ENCODE data around the gene MCM3.

Gene MCM3

DNA sequence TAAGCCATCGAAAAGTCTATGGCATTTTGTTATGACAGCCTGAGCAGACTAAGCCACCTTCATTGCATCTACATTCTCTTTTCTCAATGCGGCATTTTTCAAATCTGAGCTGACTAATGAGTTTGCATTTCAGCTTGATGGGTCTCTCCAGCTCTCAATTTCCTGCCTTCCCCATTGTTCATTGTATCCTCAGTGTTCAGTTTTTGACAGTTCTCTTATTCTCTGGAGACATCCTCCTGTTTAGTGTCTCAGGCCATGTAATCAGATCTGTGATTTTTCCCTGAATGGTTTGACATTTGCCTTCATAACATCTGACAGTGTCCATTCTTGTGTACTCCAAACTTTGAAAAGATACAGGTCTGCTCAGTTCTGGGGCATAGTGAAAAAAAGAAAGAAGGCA lies 27.9 kb upstream of the MCM3 start:
- TF ChIP-seq, protein P1, sequence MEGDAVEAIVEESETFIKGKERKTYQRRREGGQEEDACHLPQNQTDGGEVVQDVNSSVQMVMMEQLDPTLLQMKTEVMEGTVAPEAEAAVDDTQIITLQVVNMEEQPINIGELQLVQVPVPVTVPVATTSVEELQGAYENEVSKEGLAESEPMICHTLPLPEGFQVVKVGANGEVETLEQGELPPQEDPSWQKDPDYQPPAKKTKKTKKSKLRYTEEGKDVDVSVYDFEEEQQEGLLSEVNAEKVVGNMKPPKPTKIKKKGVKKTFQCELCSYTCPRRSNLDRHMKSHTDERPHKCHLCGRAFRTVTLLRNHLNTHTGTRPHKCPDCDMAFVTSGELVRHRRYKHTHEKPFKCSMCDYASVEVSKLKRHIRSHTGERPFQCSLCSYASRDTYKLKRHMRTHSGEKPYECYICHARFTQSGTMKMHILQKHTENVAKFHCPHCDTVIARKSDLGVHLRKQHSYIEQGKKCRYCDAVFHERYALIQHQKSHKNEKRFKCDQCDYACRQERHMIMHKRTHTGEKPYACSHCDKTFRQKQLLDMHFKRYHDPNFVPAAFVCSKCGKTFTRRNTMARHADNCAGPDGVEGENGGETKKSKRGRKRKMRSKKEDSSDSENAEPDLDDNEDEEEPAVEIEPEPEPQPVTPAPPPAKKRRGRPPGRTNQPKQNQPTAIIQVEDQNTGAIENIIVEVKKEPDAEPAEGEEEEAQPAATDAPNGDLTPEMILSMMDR (IDR thresholded peaks at IDR 0.05; ENCODE audit: low read depth, low read length) = no peak
- H3K4me3 ChIP-seq (replicated peaks in 1 of 2; ENCODE audit: low read depth in 2 of 2, low read length in 2 of 2) = no peak overlapping the region
- no peak for DNase-seq (ENCODE audit: low read depth in 2 of 2)

DNA sequence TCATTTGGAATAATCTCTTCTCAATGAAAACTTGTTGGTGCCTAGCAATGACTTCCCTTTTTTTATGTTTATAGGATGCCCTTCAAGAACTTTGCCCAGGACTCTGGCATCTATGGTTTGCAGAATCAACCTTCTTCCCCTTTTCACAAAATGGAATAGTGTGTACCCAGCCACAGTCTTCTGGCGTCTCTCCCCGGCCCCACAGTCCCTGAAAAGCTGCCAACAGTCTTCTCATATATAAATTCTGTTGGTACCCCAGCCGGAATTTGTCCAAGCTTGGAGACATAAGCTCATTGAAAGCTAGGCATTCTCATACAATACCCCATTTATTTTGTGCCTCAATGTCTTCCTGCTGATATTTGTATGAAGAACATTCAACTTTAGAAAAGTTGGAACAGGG lies 26.4 kb upstream of the MCM3 start:
- TF ChIP-seq, protein P1 (IDR thresholded peaks at IDR 0.05; ENCODE audit: low read depth, low read length) = no peak
- no peak for DNase-seq (ENCODE audit: low read depth in 2 of 2)
- no peak overlapping the region for H3K4me3 ChIP-seq (replicated peaks in 1 of 2; ENCODE audit: low read depth in 2 of 2, low read length in 2 of 2)

DNA sequence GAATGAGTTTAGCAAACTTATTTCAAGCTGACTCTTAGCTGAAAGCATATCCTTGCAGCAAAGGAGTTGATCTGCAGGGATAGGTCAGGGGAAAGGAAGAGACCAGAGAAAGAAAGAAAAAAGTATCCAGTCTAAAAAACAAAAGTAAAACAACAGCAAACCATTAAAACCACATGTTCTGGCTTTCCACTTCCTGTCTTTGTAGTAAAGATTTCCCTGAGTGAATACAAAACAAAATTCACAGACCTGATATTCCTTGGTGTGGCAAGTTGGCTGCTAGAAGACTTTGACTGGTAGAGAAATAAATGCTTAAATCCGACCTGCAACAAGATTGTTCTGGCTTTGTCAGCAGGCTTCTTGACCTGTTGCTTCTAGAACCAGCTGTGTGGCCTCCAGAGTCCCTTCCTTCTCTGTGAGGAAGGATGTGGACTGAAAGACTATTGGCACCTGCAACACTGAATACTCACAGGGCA lies 23.4 kb upstream of the MCM3 start:
- TF ChIP-seq, protein P1 (IDR thresholded peaks at IDR 0.05; ENCODE audit: low read depth, low read length) = no peak
- DNase-seq (ENCODE audit: low read depth in 2 of 2) = no peak
- no peak overlapping the region for H3K4me3 ChIP-seq (replicated peaks in 1 of 2; ENCODE audit: low read depth in 2 of 2, low read length in 2 of 2)

DNA sequence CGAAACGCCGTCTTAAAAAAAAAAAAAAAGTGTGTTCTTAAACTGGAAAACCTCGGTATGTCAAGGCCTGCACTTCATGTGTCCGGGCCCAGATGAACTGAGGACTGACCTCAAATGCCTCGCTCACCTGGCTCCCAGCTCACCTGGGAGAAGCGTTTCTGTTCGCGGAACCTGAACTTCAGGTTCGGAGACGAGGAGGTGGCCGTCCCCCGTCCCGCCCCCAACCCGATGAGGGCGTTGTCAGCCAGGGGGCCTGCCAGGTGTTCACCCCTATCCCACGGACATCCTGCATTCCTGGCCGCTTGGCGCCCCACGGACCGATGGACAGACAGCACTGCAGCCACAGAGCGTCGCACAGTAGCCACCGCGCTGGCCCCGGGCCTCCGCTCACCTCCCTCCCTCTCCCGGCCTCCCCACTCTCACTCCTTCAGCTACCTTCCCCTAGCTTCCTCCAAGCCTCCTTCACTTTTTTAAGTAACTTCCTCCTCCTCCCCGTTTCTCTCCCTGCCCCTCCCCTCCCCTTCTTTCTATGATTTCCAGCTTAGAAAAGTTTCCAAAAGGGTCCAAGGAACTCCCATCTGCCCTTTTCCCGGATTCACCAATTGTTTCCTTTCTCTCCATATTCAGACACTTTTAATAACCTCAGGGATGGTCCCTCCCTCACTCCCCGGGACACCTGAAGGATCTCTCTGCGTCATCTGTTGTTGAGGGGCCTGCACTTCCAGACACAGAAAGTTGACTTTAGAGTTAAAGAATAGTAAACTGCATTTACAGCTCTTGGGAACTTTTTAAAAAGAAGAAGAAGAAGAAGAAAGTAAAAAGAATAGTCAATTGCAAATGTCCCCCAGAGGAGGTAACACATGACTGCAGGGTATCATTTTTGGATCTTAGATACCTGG lies 22.7 kb upstream of the MCM3 start:
- TF ChIP-seq, protein P1 (IDR thresholded peaks at IDR 0.05; ENCODE audit: low read depth, low read length) = no peak
- H3K4me3 ChIP-seq (replicated peaks in 1 of 2; ENCODE audit: low read depth in 2 of 2, low read length in 2 of 2) = no peak overlapping the region
- no peak for DNase-seq (ENCODE audit: low read depth in 2 of 2)

DNA sequence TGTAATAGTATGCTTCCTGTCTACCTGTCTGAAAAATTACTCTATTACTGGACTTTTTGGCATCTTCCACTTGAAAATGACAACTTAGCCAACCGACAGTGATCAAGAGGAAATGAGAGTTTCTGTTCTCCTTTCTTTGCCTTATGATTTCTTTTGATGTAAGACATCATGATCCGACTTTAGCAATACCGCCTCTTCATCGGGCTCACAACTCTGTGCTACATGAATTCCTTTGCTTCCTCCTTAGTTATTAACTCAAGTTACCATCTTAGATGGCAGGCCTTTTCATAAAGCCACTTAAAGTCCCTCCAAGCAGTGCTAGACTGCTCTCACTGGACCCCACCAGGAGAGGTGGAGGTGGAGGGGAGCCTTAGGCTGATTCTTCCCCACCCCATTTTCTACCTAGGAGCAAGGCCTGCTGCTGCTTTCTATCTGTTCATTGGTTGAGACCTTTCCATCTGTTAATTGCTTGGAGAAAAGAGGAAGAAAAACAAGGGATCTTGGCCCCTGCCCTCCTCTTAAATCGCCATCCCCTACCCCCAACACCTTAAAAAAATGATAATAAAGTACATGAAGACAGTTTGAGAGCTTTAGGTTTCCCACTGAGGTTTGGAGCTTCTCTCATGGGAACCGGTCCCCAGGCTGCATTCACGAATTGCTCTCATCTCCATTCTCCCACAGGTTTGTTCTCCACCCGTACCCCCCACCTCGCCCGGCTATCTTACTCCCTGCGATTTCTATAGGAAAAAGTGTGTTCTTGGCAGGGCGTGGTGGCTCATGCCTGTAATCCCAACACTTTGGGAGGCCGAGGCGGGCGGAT lies 21.6 kb upstream of the MCM3 start:
- H3K4me3 ChIP-seq (replicated peaks in 1 of 2; ENCODE audit: low read depth in 2 of 2, low read length in 2 of 2) = no peak overlapping the region
- DNase-seq (ENCODE audit: low read depth in 2 of 2) = no peak
- TF ChIP-seq, protein P1 (IDR thresholded peaks at IDR 0.05; ENCODE audit: low read depth, low read length) = no peak

DNA sequence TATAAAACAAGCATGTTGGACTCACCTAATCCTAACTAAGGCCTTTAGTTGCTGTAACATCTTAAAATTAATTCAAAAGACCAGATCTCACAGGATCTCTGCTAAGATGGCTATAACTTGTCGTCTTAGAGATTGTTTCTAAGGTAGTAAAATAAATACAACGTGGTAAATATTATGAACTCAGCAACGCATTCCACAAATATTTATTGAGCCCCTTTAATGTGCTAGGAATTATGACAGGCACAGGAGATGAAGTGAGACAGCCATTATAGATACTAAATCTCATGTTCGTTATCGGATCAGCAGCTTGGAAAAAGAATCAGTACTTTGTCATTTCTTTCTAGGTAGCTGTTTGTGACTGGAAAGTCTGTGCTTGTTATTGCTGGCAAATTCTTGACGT lies 20.9 kb upstream of the MCM3 start:
- H3K4me3 ChIP-seq (replicated peaks in 1 of 2; ENCODE audit: low read depth in 2 of 2, low read length in 2 of 2) = no peak overlapping the region
- TF ChIP-seq, protein P1 (IDR thresholded peaks at IDR 0.05; ENCODE audit: low read depth, low read length) = no peak
- no peak for DNase-seq (ENCODE audit: low read depth in 2 of 2)
